Activated T-cell treated with anti-CD3 and anti-CD28 coated beads, Interleukin-2, amount 50 U/mL, for 1 hour (primary cell): ENCODE measurements around the gene GPX6.
"Not testable (repeated sequence)": the region's sequence is repeated elsewhere in the genome, so short reads cannot be mapped to it uniquely, and the experiment has no call there.

ENCODE experiments used
- DNase-seq: peaks from one replicate; pipeline ENCODE4 v3.0.0-alpha.2; 2020

GPX6 gene

DNA sequence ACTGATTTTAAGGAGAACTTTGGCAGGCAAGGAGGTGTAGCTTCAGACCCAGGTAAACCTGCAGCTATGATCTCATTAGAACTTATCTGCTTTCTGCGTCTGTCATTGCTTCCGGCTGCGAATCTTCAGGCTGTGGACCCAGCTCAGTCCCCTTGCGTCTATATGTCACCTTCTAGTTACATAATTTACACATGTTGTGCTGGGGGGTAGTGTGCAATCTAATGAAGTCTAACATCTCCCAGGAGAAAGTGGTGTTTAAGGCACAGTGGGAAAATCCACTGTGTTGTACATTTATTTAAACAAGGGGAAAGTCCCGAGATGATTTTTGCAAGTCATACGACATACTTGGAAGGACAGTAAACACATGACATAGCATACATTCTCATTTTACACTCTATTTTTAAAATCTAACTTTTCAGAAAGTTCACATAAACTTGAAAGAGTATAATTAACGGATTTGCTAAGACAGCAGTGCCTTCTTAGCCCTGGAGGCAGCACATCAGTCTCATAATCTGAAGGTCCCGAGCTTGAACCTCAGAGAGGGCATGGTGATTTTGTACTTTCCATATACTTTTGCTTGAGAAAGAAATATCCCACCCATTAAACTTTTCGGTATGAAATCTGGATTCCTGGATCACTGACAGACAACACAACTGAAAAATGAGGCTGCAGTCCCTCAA, 35.2 kb downstream of the GPX6 start:
- DNase-seq, result no peak

DNA sequence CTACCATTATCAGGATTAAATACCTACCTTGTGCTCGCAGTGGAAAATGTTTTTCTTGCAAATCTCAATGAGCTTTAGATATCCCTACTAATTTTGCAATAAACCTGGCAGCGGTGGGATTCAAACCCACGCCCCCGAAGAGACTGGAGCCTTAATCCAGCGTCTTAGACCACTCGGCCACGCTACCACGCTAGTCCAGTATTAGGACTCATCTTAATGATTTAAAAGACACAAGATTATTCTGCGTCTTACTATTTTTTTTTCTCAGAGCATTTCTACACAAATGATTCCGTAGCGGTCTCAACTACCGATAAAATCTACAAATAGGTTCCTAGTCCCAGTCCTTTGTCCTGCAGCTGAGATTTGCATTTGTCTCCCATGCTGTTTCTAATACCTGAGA, 37.1 kb downstream of the GPX6 start:
- no peak for DNase-seq

GRCh38 chr6:28474441-28475219, 41.0 kb downstream of the GPX6 start:
- no peak for DNase-seq

DNA sequence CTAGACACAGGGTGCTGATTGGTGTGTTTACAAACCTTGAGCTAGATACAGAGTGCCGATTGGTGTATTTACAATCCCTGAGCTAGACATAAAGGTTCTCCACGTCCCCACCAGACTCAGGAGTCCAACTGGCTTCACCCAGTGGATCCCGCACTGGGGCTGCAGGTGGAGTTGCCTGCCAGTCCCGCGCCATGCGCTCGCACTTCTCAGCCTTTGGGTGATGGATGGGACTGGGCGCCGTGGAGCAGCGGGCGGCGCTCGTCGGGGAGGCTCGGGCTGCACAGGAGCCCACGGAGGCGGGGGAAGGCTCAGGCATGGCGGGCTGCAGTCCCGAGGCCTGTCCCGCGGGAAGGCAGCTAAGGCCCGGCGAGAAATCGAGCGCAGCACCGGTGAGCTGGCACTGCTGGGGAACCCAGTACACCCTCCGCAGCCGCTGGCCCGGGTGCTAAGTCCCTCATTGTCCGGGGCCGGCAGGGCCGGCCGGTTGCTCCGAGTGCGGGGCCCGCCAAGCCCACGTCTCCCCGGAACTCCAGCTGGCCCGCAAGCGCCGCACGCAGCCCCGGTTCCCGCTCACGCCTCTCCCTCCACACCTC, 46.3 kb downstream of the GPX6 start:
- not testable (repeated sequence) for DNase-seq

GRCh38 chr6:28468056-28468455, 47.5 kb downstream of the GPX6 start:
- DNase-seq, result no peak

- no peak for DNase-seq
These were observed 53.2 kb downstream of the GPX6 start for GRCh38 chr6:28462401-28462800.

GRCh38 chr6:28458568-28458967, 57.0 kb downstream of the GPX6 start:
- DNase-seq, result no peak
